Mesendoderm (in vitro differentiated cells): ENCODE results near the gene RILPL2.
"Not testable (repeated sequence)": the region's sequence is repeated elsewhere in the genome, so short reads cannot be mapped to it uniquely, and the experiment has no call there.

Experiments used
- DNase-seq: peaks from one replicate; pipeline ENCODE4 v3.0.0; 2013
- H2AK5ac ChIP-seq: 2 replicates; pipeline ENCODE4 v1.6.1; 2013; ENCODE audit warnings: low read length, inconsistent platforms
- H2BK120ac ChIP-seq: 2 replicates; pipeline ENCODE4 v1.6.1; 2013; ENCODE audit warnings: low read depth, mild to moderate bottlenecking, low read length, moderate library complexity, mixed read lengths
- H2BK15ac ChIP-seq: replicated peaks from 2 replicates; pipeline ENCODE4 v1.6.1; 2013; ENCODE audit warnings: low read depth, mild to moderate bottlenecking, moderate library complexity
- H2BK5ac ChIP-seq: 2 replicates; pipeline ENCODE4 v1.6.1; 2013; ENCODE audit warnings: low read length, inconsistent platforms
- H3K18ac ChIP-seq: 2 replicates; pipeline ENCODE4 v1.6.1; 2013; ENCODE audit warnings: mild to moderate bottlenecking, low read length, mixed read lengths
- H3K23ac ChIP-seq: one replicate; pipeline ENCODE4 v1.6.1; 2013; ENCODE audit warnings: low read length
- H3K27ac ChIP-seq: 2 replicates; pipeline ENCODE4 v1.5.1; 2013; ENCODE audit warnings: low read depth, mild to moderate bottlenecking, inconsistent platforms, low read length, moderate library complexity
- H3K27me3 ChIP-seq: 2 replicates; pipeline ENCODE4 v1.6.1; 2013; ENCODE audit warnings: low read length, control low read depth, mild to moderate bottlenecking, inconsistent platforms; ENCODE audit not compliant: insufficient read depth, poor library complexity
- H3K36me3 ChIP-seq: 2 replicates; pipeline ENCODE4 v1.6.1; 2013; ENCODE audit warnings: low read length, inconsistent platforms; ENCODE audit not compliant: control insufficient read depth, insufficient read depth
- H3K4ac ChIP-seq: one replicate; pipeline ENCODE4 v1.6.1; 2013; ENCODE audit warnings: low read depth, mild to moderate bottlenecking, low read length, moderate library complexity
- H3K4me1 ChIP-seq: 2 replicates; pipeline ENCODE4 v1.6.1; 2013; ENCODE audit warnings: low read depth, low read length, inconsistent platforms; ENCODE audit not compliant: control insufficient read depth
- H3K4me2 ChIP-seq: 2 replicates; pipeline ENCODE4 v1.6.1; 2013; ENCODE audit warnings: low read length
- H3K4me3 ChIP-seq: 2 replicates; pipeline ENCODE4 v1.5.1; 2013; ENCODE audit warnings: mild to moderate bottlenecking, low read length
- H3K56ac ChIP-seq: one replicate; pipeline ENCODE4 v1.6.1; 2013; ENCODE audit warnings: low read length
- H3K79me1 ChIP-seq: 2 replicates; pipeline ENCODE4 v1.6.1; 2013; ENCODE audit warnings: low read length, inconsistent platforms
- H3K79me2 ChIP-seq: 2 replicates; pipeline ENCODE4 v1.6.1; 2013; ENCODE audit warnings: mild to moderate bottlenecking, low read length; ENCODE audit not compliant: control insufficient read depth, insufficient read depth
- H3K9ac ChIP-seq: 2 replicates; pipeline ENCODE4 v1.6.1; 2013; ENCODE audit warnings: low read length, inconsistent platforms
- H4K5ac ChIP-seq: one replicate; pipeline ENCODE4 v1.6.1; 2013; ENCODE audit warnings: low read length
- H4K8ac ChIP-seq: one replicate; pipeline ENCODE4 v1.6.1; 2013; ENCODE audit warnings: low read depth, mild to moderate bottlenecking, control low read depth, low read length, moderate library complexity
- WGBS: extraction: QIAGEN DNeasy Blood & Tissue Kit; methylation state at CpG from one replicate; pipeline ENCODE4 v1.1.7; 2013; ENCODE audit warnings: low lambda C conversion rate, missing lambda C conversion rate; ENCODE audit not compliant: insufficient coverage; ENCODE audit errors: extremely low coverage; 5-methylcytosine and 5-hydroxymethylcytosine counted together

The RILPL2 gene

GRCh38 chr12:123382684-123383083, 53.8 kb downstream of the RILPL2 start:
- no peak overlapping the region for H2BK120ac ChIP-seq
- DNase-seq, result no peak

GRCh38 chr12:123379391-123379790, 57.1 kb downstream of the RILPL2 start:
- Histone ChIP-seq H3K4ac (no peak overlapping the region), H2BK120ac (no peak overlapping the region), H3K4me1 (no peaks in the 10 kb centered on the region), H3K79me2 (no peaks in the 10 kb centered on the region), H2BK5ac (no peak overlapping the region), H3K23ac (no peak overlapping the region), H3K27ac (no peak overlapping the region), H4K8ac (no peak overlapping the region), H3K4me2 (no peak overlapping the region), H3K56ac (no peak overlapping the region), H3K79me1 (no peaks in the 10 kb centered on the region), H2AK5ac (no peak overlapping the region), H3K9ac (no peak overlapping the region), H3K4me3 (no peak overlapping the region), H3K27me3 (no peaks in the 10 kb centered on the region), H3K18ac (no peak overlapping the region), H3K36me3 (no peaks in the 10 kb centered on the region), H4K5ac (no peak overlapping the region), H2BK15ac (no peak overlapping the region)
- DNase-seq, result no peak
- WGBS, result no CpG with 5 or more reads among the region's 5 CpGs

More at GRCh38 chr12:123382684-123383083, 53.8 kb downstream of the RILPL2 start:
- Histone ChIP-seq H2AK5ac (no peak overlapping the region), H3K79me1 (peaks cover 2% of the 10 kb centered on the region), H3K18ac (no peak overlapping the region), H4K5ac (no peak overlapping the region), H3K27me3 (no peaks in the 10 kb centered on the region), H2BK15ac (no peak overlapping the region), H3K79me2 (peaks cover 1% of the 10 kb centered on the region), H3K27ac (no peak overlapping the region), H3K56ac (no peak overlapping the region), H2BK5ac (no peak overlapping the region), H4K8ac (peak overlapping the region; percentile 39), H3K36me3 (no peaks in the 10 kb centered on the region), H3K4me3 (no peak overlapping the region), H3K4me2 (no peak overlapping the region), H3K9ac (no peak overlapping the region), H3K4me1 (peaks cover 1% of the 10 kb centered on the region), H3K4ac (no peak overlapping the region), H3K23ac (no peak overlapping the region)
- WGBS, result no CpG with 5 or more reads among the region's 14 CpGs

DNA sequence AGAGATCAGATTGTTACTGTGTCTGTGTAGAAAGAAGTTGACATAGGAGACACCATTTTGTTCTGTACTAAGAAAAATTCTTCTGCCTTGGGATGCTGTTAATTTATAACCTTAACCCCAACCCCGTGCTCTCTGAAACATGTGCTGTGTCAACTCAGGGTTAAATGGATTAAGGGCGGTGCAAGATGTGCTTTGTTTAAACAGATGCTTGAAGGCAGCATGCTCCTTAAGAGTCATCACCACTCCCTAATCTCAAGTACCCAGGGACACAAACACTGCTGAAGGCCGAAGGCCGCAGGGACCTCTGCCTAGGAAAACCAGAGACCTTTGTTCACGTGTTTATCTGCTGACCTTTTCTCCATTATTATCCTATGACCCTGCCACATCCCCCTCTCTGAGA, 64.1 kb downstream of the RILPL2 start:
- H4K5ac ChIP-seq, H2BK120ac ChIP-seq, H4K8ac ChIP-seq, H3K18ac ChIP-seq, H3K9ac ChIP-seq, H2BK5ac ChIP-seq, H3K56ac ChIP-seq, H3K4ac ChIP-seq, H3K4me2 ChIP-seq, H3K23ac ChIP-seq, H3K27ac ChIP-seq, H3K79me2 ChIP-seq, H3K27me3 ChIP-seq, H3K4me1 ChIP-seq, H3K36me3 ChIP-seq, H3K79me1 ChIP-seq, DNase-seq, H2AK5ac ChIP-seq, H3K4me3 ChIP-seq, H2BK15ac ChIP-seq: not testable (repeated sequence)
- no CpG with 5 or more reads among the region's 5 CpGs for WGBS

GRCh38 chr12:123371667-123372368, 64.7 kb downstream of the RILPL2 start:
- H3K18ac ChIP-seq, H3K4ac ChIP-seq, H3K9ac ChIP-seq, H3K4me1 ChIP-seq, H3K23ac ChIP-seq, H3K36me3 ChIP-seq, H3K4me2 ChIP-seq, H3K27ac ChIP-seq, H2BK15ac ChIP-seq, H2BK120ac ChIP-seq, H2BK5ac ChIP-seq, H3K79me2 ChIP-seq, H2AK5ac ChIP-seq, H3K56ac ChIP-seq, H3K27me3 ChIP-seq, H3K4me3 ChIP-seq, H4K5ac ChIP-seq, H4K8ac ChIP-seq, H3K79me1 ChIP-seq, DNase-seq: not testable (repeated sequence)
- WGBS, result no CpG with 5 or more reads among the region's 48 CpGs

- WGBS, result no CpG with 5 or more reads among the region's 5 CpGs
- no peak overlapping the region for H3K4ac ChIP-seq
- no peak overlapping the region for H3K18ac ChIP-seq
- H3K27ac ChIP-seq, result no peak overlapping the region
- no peak overlapping the region for H3K4me3 ChIP-seq
- no peak overlapping the region for H4K8ac ChIP-seq
- H3K79me2 ChIP-seq, result peaks cover 4% of the 10 kb centered on the region
- no peaks in the 10 kb centered on the region for H3K36me3 ChIP-seq
- H3K4me2 ChIP-seq, result no peak overlapping the region
- H2BK120ac ChIP-seq, result no peak overlapping the region
- H4K5ac ChIP-seq, result no peak overlapping the region
- H3K56ac ChIP-seq, result no peak overlapping the region
- no peak overlapping the region for H2AK5ac ChIP-seq
- no peak for DNase-seq
- no peak overlapping the region for H3K9ac ChIP-seq
- H3K27me3 ChIP-seq, result no peaks in the 10 kb centered on the region
- H2BK15ac ChIP-seq, result no peak overlapping the region
- no peak overlapping the region for H2BK5ac ChIP-seq
- H3K4me1 ChIP-seq, result no peaks in the 10 kb centered on the region
- no peak overlapping the region for H3K23ac ChIP-seq
- H3K79me1 ChIP-seq, result no peaks in the 10 kb centered on the region
Observed at GRCh38 chr12:123369229-123369628, 67.3 kb downstream of the RILPL2 start.

- not testable (repeated sequence) for H3K9ac ChIP-seq, H3K79me1 ChIP-seq, H3K56ac ChIP-seq, H3K4me3 ChIP-seq, H2AK5ac ChIP-seq, H3K27me3 ChIP-seq, H2BK15ac ChIP-seq, H3K4me2 ChIP-seq, H3K23ac ChIP-seq, H3K27ac ChIP-seq, H3K36me3 ChIP-seq, H4K8ac ChIP-seq, DNase-seq, H2BK5ac ChIP-seq, H3K4me1 ChIP-seq, H3K4ac ChIP-seq, H4K5ac ChIP-seq, H2BK120ac ChIP-seq, H3K18ac ChIP-seq
- peaks cover 12% of the 10 kb centered on the region for H3K79me2 ChIP-seq
- WGBS, result no CpG with 5 or more reads among the region's 7 CpGs
Observed at GRCh38 chr12:123368431-123368830, 68.1 kb downstream of the RILPL2 start.
